Measurements from ENCODE around the gene MFSD11. TPM values are rescaled to one million over a fixed set of nuclear protein-coding genes. Genes with fewer than 3 reads are reported as not detected.

Gene MFSD11
- total RNA-seq (2021; fragmentation: NEBNext Ultra II Directional; extraction: Animal tissue kit (Norgen Biotek cat#: 25700)) (18.9 and 19.8 TPM in 2 replicates), polyA plus RNA-seq (2011; rRNA removed) (15.1 and 17.7 TPM in 2 replicates), polyA minus RNA-seq (2011; rRNA and poly(A)+ RNA removed) (22.0 and 30.9 TPM in 2 replicates)
- polyA plus RNA-seq (2011; cell fraction: cytosol; rRNA removed), result 10.6 TPM
- 27.8 TPM for polyA plus RNA-seq (2011; cell fraction: nucleus; rRNA removed)
- polyA plus RNA-seq (2012, experiment 1 of 2), result 13.3 to 15.9 TPM (median 15.0 TPM) in 4 replicates
- polyA plus RNA-seq (2012, experiment 2 of 2), result 9.3 TPM
- polyA plus RNA-seq (2013, experiment 1 of 2), result 18.9 TPM
- 18.6 TPM for polyA plus RNA-seq (2013, experiment 2 of 2)
- polyA minus RNA-seq (2011; cell fraction: cytosol; rRNA and poly(A)+ RNA removed), result 7.3 TPM
- 31.0 TPM for polyA minus RNA-seq (2011; cell fraction: nucleus; rRNA and poly(A)+ RNA removed)
- long read RNA-seq, experiment 1, partial matches to known transcripts, result 1 of 7 reads
- long read RNA-seq, experiment 1, other reads (novel, unspliced or antisense), result 2 of 7 reads
- long read RNA-seq, experiment 2, partial matches to known transcripts, result 0 of 8 reads
- long read RNA-seq, experiment 2, other reads (novel, unspliced or antisense), result 1 of 8 reads

GRCh38 chr17:76737676-76738467 lies at the start of gene MFSD11:
Gene MFSD11, plus strand, starts transcription at chr17:76738119. Its CDS starts 234 bp downstream, at chr17:76738353.
- peak within 1 kb of the TSS; percentile 5; the same call in 1 of the 2 replicates for H2BK15ac ChIP-seq (ENCODE audit: low read length)
- H3K4me2 ChIP-seq (ENCODE audit: insufficient read depth in 1 of 2, low read depth in 2 of 2, low read length in 2 of 2), result peak within 1 kb of the TSS; percentile 88 to 95
- peak within 1 kb of the TSS; percentile 84; the same call in 1 of the 2 replicates for H2AFZ ChIP-seq (ENCODE audit: low read length)
- peak within 1 kb of the TSS; percentile 85 for H2BK12ac ChIP-seq (ENCODE audit: low read depth, low read length)
- H2BK120ac ChIP-seq (replicated peaks; ENCODE audit: low read depth, low read length), result peak within 1 kb of the TSS; percentile 21
- H4K5ac ChIP-seq (ENCODE audit: insufficient read length, low read depth, low read length), result peak within 1 kb of the TSS; percentile 98
- no peaks in the 10 kb centered on the region for H3K9me3 ChIP-seq (ENCODE audit: insufficient read depth in 2 of 2, low read depth in 1 of 2, low read length in 1 of 2)
- no peaks in the 10 kb centered on the region for H3K79me1 ChIP-seq (ENCODE audit: low read depth, low read length)
- H3K36me3 ChIP-seq (ENCODE audit: control insufficient read depth in 2 of 4, insufficient read depth in 4 of 4, low read length in 3 of 4), result peaks cover 15 to 36% (median 31%) of the 10 kb centered on the region in 4 experiments
- H3K18ac ChIP-seq (ENCODE audit: extremely low read depth, low read length), result peak within 1 kb of the TSS; percentile 99
- H2BK20ac ChIP-seq (ENCODE audit: low read length), result no peak within 1 kb of the TSS
- H3K23me2 ChIP-seq (ENCODE audit: low read depth, low read length), result peaks cover 9% of the 10 kb centered on the region; the same call in 1 of the 2 replicates
- peak within 1 kb of the TSS; percentile 99 to 100 (median 100) for H3K9ac ChIP-seq (replicated peaks in 1 of 4; ENCODE audit: extremely low read depth in 1 of 4, low read depth in 3 of 4, low read length in 3 of 4)
- CTCF ChIA-PET (ENCODE audit: partially characterized antibody), result interaction anchor here (1.2 to 1.6 kb wide), 2 partner anchors 104 to 202 kb away, joined by 3 read pairs; no protein-coding TSS in a partner anchor
- H3K4me1 ChIP-seq (replicated peaks in 1 of 4; ENCODE audit: control insufficient read depth in 3 of 4, insufficient read depth in 4 of 4, low read length in 3 of 4), result peaks cover 3 to 12% (median 7%) of the 10 kb centered on the region in 4 experiments; a peak in 6 of 7 replicates
- H3K23ac ChIP-seq (ENCODE audit: insufficient read length), result no peak within 1 kb of the TSS
- peak within 1 kb of the TSS; percentile 100 for H3K27ac ChIP-seq (ENCODE audit: low read depth, low read length)
- H3K79me2 ChIP-seq (ENCODE audit: control insufficient read depth in 1 of 2, insufficient read depth in 2 of 2, low read length in 2 of 2), result peaks cover 16 to 58% of the 10 kb centered on the region in 2 experiments
- peak within 1 kb of the TSS; percentile 99 for H4K8ac ChIP-seq (ENCODE audit: extremely low read depth, insufficient read depth, low read length)
- no peaks in the 10 kb centered on the region for H3K27me3 ChIP-seq (replicated peaks in 1 of 4; ENCODE audit: control insufficient read depth in 3 of 4, extremely low read depth in 1 of 4, insufficient read depth in 3 of 4, low read length in 3 of 4)
- no peak for FAIRE-seq
- peak within 1 kb of the TSS; percentile 88 to 100 (median 98) for H3K4me3 ChIP-seq (ENCODE audit: extremely low read depth in 1 of 4, insufficient read depth in 2 of 4, low read depth in 3 of 4, low read length in 4 of 4)
- WGBS, 2 experiments (ENCODE audit: extremely low coverage in 1 of 2, insufficient coverage in 1 of 2, insufficient read length in 1 of 2, insufficient replicate concordance in 2 of 2, low coverage in 1 of 2, low lambda C conversion rate in 2 of 2, missing lambda C conversion rate in 1 of 2), result 2% methylated on average over 56 of the region's 57 CpGs; no CpG with 5 or more reads in 1 of the 2 experiments
- H3K4ac ChIP-seq (replicated peaks; ENCODE audit: insufficient read length, low read depth, low read length), result peak within 1 kb of the TSS; percentile 100
- H3K14ac ChIP-seq (ENCODE audit: insufficient read length), result peak within 1 kb of the TSS; percentile 90
- peak within 1 kb of the TSS; percentile 100 for H2BK5ac ChIP-seq (ENCODE audit: low read depth, low read length)
- POLR2A ChIA-PET (ENCODE audit: partially characterized antibody), result interaction anchor here (0.6 to 9.2 kb wide), 28 partner anchors 8 to 349 kb away, joined by 3 to 181 read pairs (median 5); partner anchors contain the start of genes JMJD6, METTL23 and MXRA7
- peak within 1 kb of the TSS; percentile 99 for H4K91ac ChIP-seq (replicated peaks; ENCODE audit: insufficient read length, low read length)
- peak within 1 kb of the TSS; percentile 99 for H3K56ac ChIP-seq (replicated peaks; ENCODE audit: insufficient read length, low read depth, low read length)
- H2AK5ac ChIP-seq (ENCODE audit: low read depth, low read length), result peak within 1 kb of the TSS; percentile 100; the same call in 1 of the 2 replicates
- DNase-seq (ENCODE audit: low read depth in 1 of 2, low spot score in 2 of 2), result peak; percentile 87 to 93
- peaks cover 14 to 17% of the 10 kb centered on the region in 2 experiments for H4K20me1 ChIP-seq (replicated peaks in 1 of 2; ENCODE audit: control insufficient read depth in 1 of 2, insufficient read depth in 2 of 2, low read length in 2 of 2)
- TF ChIP-seq SUZ12 (IDR thresholded peaks at IDR 0.05; ENCODE audit: low read length) (no peak), ATF2 (IDR thresholded peaks at IDR 0.05; ENCODE audit: low read length) (no peak), TBP (IDR thresholded peaks at IDR 0.05; ENCODE audit: low read depth, low read length) (no peak), PHF8 (conservative IDR thresholded peaks at IDR 0.05; ENCODE audit: low read depth, low read length) (peak; percentile 30), JUN (IDR thresholded peaks at IDR 0.05; ENCODE audit: low read depth, low read length) (no peak), EGR1 (IDR thresholded peaks at IDR 0.05; ENCODE audit: borderline replicate concordance, low read depth, low read length) (no peak)
